ENCODE measurements around the gene RXRA. TPM values are rescaled to one million over a fixed set of nuclear protein-coding genes. Genes with fewer than 3 reads are reported as not detected.

RXRA gene
- total and polyA plus RNA-seq, 2 of the 4 experiments (the other 2 are of a cell fraction) = 7.5 to 17.9 TPM

GRCh38 chr9:134384811-134385479 lies 58.7 kb downstream of the RXRA start:
- ChIA-PET POLR2A (ENCODE audit: unreplicated experiment) (no interaction called here), CTCF (interaction anchor here (1.0 kb wide), 1 partner anchor 19 kb away, joined by 3 read pairs; no protein-coding TSS in a partner anchor)
- no peak overlapping the region for H3K9ac ChIP-seq (ENCODE audit: low read depth, low read length)
- BruUV-seq (replicated peaks) = no TSS peak
- dilution Hi-C loops (cut with HindIII; ENCODE audit: low sequenced_read_pairs, unreplicated experiment) = no loop called here
- H3K4ac ChIP-seq (ENCODE audit: low read depth, low read length) = no peak overlapping the region
- no peak overlapping the region for H2BK120ac ChIP-seq (ENCODE audit: low read depth, low read length)
- H4K5ac ChIP-seq (ENCODE audit: low read depth, low read length) = no peak overlapping the region
- H3K9me1 ChIP-seq (ENCODE audit: insufficient read depth, low read length) = peaks cover 19% of the 10 kb centered on the region
- H4K8ac ChIP-seq (ENCODE audit: low read depth in 2 of 2, low read length in 2 of 2) = no peak overlapping the region
- H2BK20ac ChIP-seq (ENCODE audit: low read depth, low read length) = no peak overlapping the region
- no peak overlapping the region for H3K14ac ChIP-seq (replicated peaks; ENCODE audit: low read depth, low read length)
- H2AFZ ChIP-seq (replicated peaks; ENCODE audit: low read length, poor library complexity) = peak overlapping the region; percentile 26
- H3K36me3 ChIP-seq (ENCODE audit: control insufficient read depth, insufficient read depth, low read length) = no peaks in the 10 kb centered on the region
- H3K23ac ChIP-seq (ENCODE audit: low read depth, low read length) = no peak overlapping the region
- DNase-seq = no peak
- H3K9me3 ChIP-seq (ENCODE audit: control insufficient read depth, insufficient read depth, low read length) = no peaks in the 10 kb centered on the region
- H3K4me2 ChIP-seq (ENCODE audit: low read depth, low read length) = no peak overlapping the region
- no peak overlapping the region for H3K27ac ChIP-seq (ENCODE audit: insufficient read depth, low read length)
- H2BK5ac ChIP-seq (ENCODE audit: low read depth, low read length, poor library complexity, severe bottlenecking) = no peak overlapping the region
- H3K18ac ChIP-seq (ENCODE audit: low read depth, low read length) = no peak overlapping the region
- no peak overlapping the region for H4K91ac ChIP-seq (ENCODE audit: insufficient read depth, low read depth, low read length)
- peaks cover 14 to 87% of the 10 kb centered on the region in 2 experiments for H3K79me1 ChIP-seq (ENCODE audit: low read depth in 1 of 2, low read length in 2 of 2)
- H2AK9ac ChIP-seq (replicated peaks; ENCODE audit: low read depth, low read length, poor library complexity) = peak overlapping the region; percentile 40
- peaks cover 23% of the 10 kb centered on the region for H3K4me1 ChIP-seq (ENCODE audit: control insufficient read depth, insufficient read depth, low read length)
- H3K27me3 ChIP-seq (ENCODE audit: control insufficient read depth, insufficient read depth, low read length) = no peaks in the 10 kb centered on the region
- peak; percentile 21; the same call in 1 of the 2 replicates for ATAC-seq (ENCODE audit: low read depth)
- intact Hi-C loops (cut with micrococcal nuclease) = no loop called here
- 68% methylated on average over 9 of the region's 19 CpGs; no CpG with 5 or more reads in 1 of the 2 experiments for WGBS, 2 experiments (ENCODE audit: extremely low coverage in 2 of 2, insufficient read length in 1 of 2)
- H2AK5ac ChIP-seq (ENCODE audit: low read depth, low read length) = peak overlapping the region; percentile 18
- H3K4me3 ChIP-seq (ENCODE audit: insufficient read depth, low read depth, low read length) = no peak overlapping the region
- H3K56ac ChIP-seq (ENCODE audit: extremely low read depth, insufficient read depth, low read length) = no peak overlapping the region
- no peak overlapping the region for H2BK15ac ChIP-seq (ENCODE audit: low read depth, low read length)
- in situ Hi-C loops (cut with MboI; ENCODE audit: low sequenced_read_pairs) = no loop called here
- peaks cover 100% of the 10 kb centered on the region for H4K20me1 ChIP-seq (ENCODE audit: insufficient read depth, low read length)
- TF ChIP-seq FOS (IDR thresholded peaks at IDR 0.05; ENCODE audit: low read depth, low read length) (no peak), MXI1 (IDR thresholded peaks at IDR 0.05; ENCODE audit: borderline replicate concordance, low read depth, low read length) (no peak), RFX5 (IDR thresholded peaks at IDR 0.05; ENCODE audit: low read depth, low read length) (no peak), BHLHE40 (IDR thresholded peaks at IDR 0.05; ENCODE audit: low read depth, low read length) (no peak), POLR2A (IDR thresholded peaks at IDR 0.05; ENCODE audit: low read depth, low read length) (no peak), CTCF (conservative IDR thresholded peaks at IDR 0.05; ENCODE audit: low read depth, low read length) (no peak), MAFK (IDR thresholded peaks at IDR 0.05; ENCODE audit: low read depth, low read length) (no peak), CHD1 (IDR thresholded peaks at IDR 0.05; ENCODE audit: low read depth, low read length) (no peak), NFE2L2 (IDR thresholded peaks at IDR 0.05; ENCODE audit: low read depth, low read length) (no peak), USF2 (IDR thresholded peaks at IDR 0.05; ENCODE audit: low read depth, low read length) (no peak), SMC3 (IDR thresholded peaks at IDR 0.05; ENCODE audit: low read depth, low read length) (no peak), ELK1 (IDR thresholded peaks at IDR 0.05; ENCODE audit: borderline replicate concordance, low read depth, low read length) (no peak), RCOR1 (IDR thresholded peaks at IDR 0.05; ENCODE audit: insufficient replicate concordance, low read length) (no peak)
